ENCODE results near the gene TM9SF1.

The TM9SF1 gene

GRCh38 chr14:24187539-24187915 is 7.7 kb downstream of the TM9SF1 start:
- H3K27me3 ChIP-seq (ENCODE audit: insufficient read depth, low read length, poor library complexity): no peaks in the 10 kb centered on the region
- peak overlapping the region; percentile 92 for H3K4me2 ChIP-seq (ENCODE audit: insufficient read depth, low read length)
- TF ChIP-seq CTCF (IDR thresholded peaks at IDR 0.05; ENCODE audit: borderline replicate concordance, extremely low read depth, low read length, poor library complexity, severe bottlenecking): no peak
- TF ChIP-seq EZH2 (IDR thresholded peaks at IDR 0.05; ENCODE audit: borderline replicate concordance, low read depth, low read length, severe bottlenecking): no peak
- peaks cover 45% of the 10 kb centered on the region for H3K4me1 ChIP-seq (ENCODE audit: insufficient read depth, low read length)
- peaks cover 27% of the 10 kb centered on the region for H3K79me2 ChIP-seq (ENCODE audit: insufficient read depth, low read length)
- H3K9me3 ChIP-seq (ENCODE audit: insufficient read depth, low read length, severe bottlenecking): no peaks in the 10 kb centered on the region
- H4K20me1 ChIP-seq (ENCODE audit: insufficient read depth, low read length): peaks cover 14% of the 10 kb centered on the region; the same call in 1 of the 2 replicates
- peak overlapping the region; percentile 61 to 86; a peak in 3 of 4 replicates for H3K4me3 ChIP-seq (ENCODE audit: low read depth in 1 of 2, low read length in 2 of 2)
- ATAC-seq (ENCODE audit: insufficient read depth, low read depth) (no peak), DNase-seq (peak; percentile 18)
- peak overlapping the region; percentile 3 for H3K27ac ChIP-seq (ENCODE audit: low read length)
- H3K9ac ChIP-seq (ENCODE audit: low read depth, low read length): peak overlapping the region; percentile 66
- H3K36me3 ChIP-seq (ENCODE audit: insufficient read depth, low read length): peaks cover 62% of the 10 kb centered on the region
- H2AFZ ChIP-seq (ENCODE audit: low read depth, low read length): no peak overlapping the region

GRCh38 chr14:24186831-24187538 is 8.3 kb downstream of the TM9SF1 start:
- Histone ChIP-seq H3K9me3 (ENCODE audit: insufficient read depth, low read length, severe bottlenecking) (no peaks in the 10 kb centered on the region), H3K4me3 (ENCODE audit: low read depth in 1 of 2, low read length in 2 of 2) (peak overlapping the region in 1 of 2 experiments; percentile 86; a peak in 1 of 4 replicates), H2AFZ (ENCODE audit: low read depth, low read length) (no peak overlapping the region), H3K9ac (ENCODE audit: low read depth, low read length) (peak overlapping the region; percentile 13; the same call in 1 of the 2 replicates), H3K79me2 (ENCODE audit: insufficient read depth, low read length) (peaks cover 22% of the 10 kb centered on the region), H3K27ac (ENCODE audit: low read length) (no peak overlapping the region), H3K36me3 (ENCODE audit: insufficient read depth, low read length) (peaks cover 62% of the 10 kb centered on the region), H3K4me1 (ENCODE audit: insufficient read depth, low read length) (peaks cover 39% of the 10 kb centered on the region), H3K4me2 (ENCODE audit: insufficient read depth, low read length) (peak overlapping the region; percentile 92), H4K20me1 (ENCODE audit: insufficient read depth, low read length) (peaks cover 14% of the 10 kb centered on the region; the same call in 1 of the 2 replicates), H3K27me3 (ENCODE audit: insufficient read depth, low read length, poor library complexity) (no peaks in the 10 kb centered on the region)
- no peak for DNase-seq
- TF ChIP-seq EZH2 (IDR thresholded peaks at IDR 0.05; ENCODE audit: borderline replicate concordance, low read depth, low read length, severe bottlenecking): no peak
- no peak for TF ChIP-seq CTCF (IDR thresholded peaks at IDR 0.05; ENCODE audit: borderline replicate concordance, extremely low read depth, low read length, poor library complexity, severe bottlenecking)
- ATAC-seq (ENCODE audit: insufficient read depth, low read depth): no peak

- H3K4me1 ChIP-seq (ENCODE audit: insufficient read depth, low read length): peaks cover 39% of the 10 kb centered on the region
- peaks cover 14% of the 10 kb centered on the region; the same call in 1 of the 2 replicates for H4K20me1 ChIP-seq (ENCODE audit: insufficient read depth, low read length)
- H3K79me2 ChIP-seq (ENCODE audit: insufficient read depth, low read length): peaks cover 18% of the 10 kb centered on the region
- TF ChIP-seq CTCF (IDR thresholded peaks at IDR 0.05; ENCODE audit: borderline replicate concordance, extremely low read depth, low read length, poor library complexity, severe bottlenecking): no peak
- TF ChIP-seq EZH2 (IDR thresholded peaks at IDR 0.05; ENCODE audit: borderline replicate concordance, low read depth, low read length, severe bottlenecking): no peak
- no peaks in the 10 kb centered on the region for H3K9me3 ChIP-seq (ENCODE audit: insufficient read depth, low read length, severe bottlenecking)
- no peak overlapping the region for H3K4me2 ChIP-seq (ENCODE audit: insufficient read depth, low read length)
- H3K27ac ChIP-seq (ENCODE audit: low read length): no peak overlapping the region
- H3K36me3 ChIP-seq (ENCODE audit: insufficient read depth, low read length): peaks cover 69% of the 10 kb centered on the region
- DNase-seq (no peak), ATAC-seq (ENCODE audit: insufficient read depth, low read depth) (no peak)
- H3K27me3 ChIP-seq (ENCODE audit: insufficient read depth, low read length, poor library complexity): no peaks in the 10 kb centered on the region
- no peak overlapping the region for H3K9ac ChIP-seq (ENCODE audit: low read depth, low read length)
- no peak overlapping the region for H3K4me3 ChIP-seq (ENCODE audit: low read depth in 1 of 2, low read length in 2 of 2)
- no peak overlapping the region for H2AFZ ChIP-seq (ENCODE audit: low read depth, low read length)
Observed at GRCh38 chr14:24185741-24186140, 9.5 kb downstream of the TM9SF1 start.
